Hepatocyte (in vitro differentiated cells): ENCODE results near the gene S100Z. TPM values are rescaled to one million over a fixed set of nuclear protein-coding genes. Genes with fewer than 3 reads are reported as not detected.
"Not testable (repeated sequence)": the region's sequence is repeated elsewhere in the genome, so short reads cannot be mapped to it uniquely, and the experiment has no call there.

ENCODE experiments used
- DNase-seq: peaks from one replicate; pipeline ENCODE4 v3.0.0-alpha.2; 2016; ENCODE audit warnings: low spot score
- H2AFZ ChIP-seq: fragments of 200-600 bp; sonication (generic); 2 replicates; pipeline ENCODE4 v1.6.0; 2016; ENCODE audit warnings: antibody characterized with exemption, mild to moderate bottlenecking
- H3K27ac ChIP-seq: fragments of 200-600 bp; sonication (generic); 2 replicates; pipeline ENCODE4 v1.5.1; 2016; ENCODE audit warnings: mild to moderate bottlenecking
- H3K27me3 ChIP-seq: fragments of 200-600 bp; sonication (generic); 2 replicates; pipeline ENCODE4 v1.6.1; 2016
- H3K36me3 ChIP-seq: fragments of 200-600 bp; sonication (generic); replicated peaks from 2 replicates; pipeline ENCODE4 v1.5.1; 2016; ENCODE audit warnings: low read depth; ENCODE audit not compliant: insufficient read depth
- H3K4me1 ChIP-seq: fragments of 200-600 bp; sonication (generic); 2 replicates; pipeline ENCODE4 v1.5.1; 2016; ENCODE audit warnings: mild to moderate bottlenecking, moderate library complexity; ENCODE audit not compliant: insufficient read depth
- H3K4me2 ChIP-seq: fragments of 200-600 bp; sonication (generic); 2 replicates; pipeline ENCODE4 v1.6.0; 2016
- H3K4me3 ChIP-seq: fragments of 200-600 bp; sonication (generic); 2 replicates; pipeline ENCODE4 v1.5.1; 2016; ENCODE audit warnings: mild to moderate bottlenecking
- H3K79me2 ChIP-seq: fragments of 200-600 bp; sonication (generic); 2 replicates; pipeline ENCODE4 v1.6.0; 2017; ENCODE audit warnings: mild to moderate bottlenecking
- H3K9me2 ChIP-seq: fragments of 200-600 bp; sonication (generic); replicated peaks from 2 replicates; pipeline ENCODE4 v1.6.0; 2017; ENCODE audit warnings: mild to moderate bottlenecking; ENCODE audit not compliant: insufficient read depth
- H3K9me3 ChIP-seq: fragments of 200-600 bp; sonication (generic); 2 replicates; pipeline ENCODE4 v1.5.1; 2016; ENCODE audit warnings: low read depth, mild to moderate bottlenecking
- H4K20me1 ChIP-seq: fragments of 200-600 bp; sonication (generic); 2 replicates; pipeline ENCODE4 v1.6.0; 2016; ENCODE audit warnings: mild to moderate bottlenecking; ENCODE audit not compliant: insufficient read depth, poor library complexity, severe bottlenecking
- CTCF ChIP-seq: fragments of 200-600 bp; sonication (generic); IDR thresholded peaks from 2 replicates; pipeline ENCODE4 v1.5.1; 2016; ENCODE audit warnings: antibody characterized with exemption, mild to moderate bottlenecking; ENCODE audit not compliant: poor library complexity
- EZH2 ChIP-seq: fragments of 200-600 bp; sonication (generic); IDR thresholded peaks from 2 replicates; pipeline ENCODE4 v1.6.1; 2016; ENCODE audit warnings: antibody characterized with exemption, mild to moderate bottlenecking, borderline replicate concordance
- EZH2phosphoT487 ChIP-seq: fragments of 200-600 bp; sonication (generic); IDR thresholded peaks from one replicate; pipeline ENCODE4 v1.6.1; 2018; ENCODE audit warnings: antibody characterized with exemption, mild to moderate bottlenecking, low read depth, moderate library complexity; ENCODE audit not compliant: unreplicated experiment, severe bottlenecking
- WGBS: methylation state at CpG from one replicate; pipeline ENCODE4 v1.1.6; 2016; ENCODE audit warnings: low lambda C conversion rate; ENCODE audit errors: missing lambda C conversion rate; 5-methylcytosine and 5-hydroxymethylcytosine counted together
- polyA plus RNA-seq: library from polyadenylated mRNA; unstranded; fragments of >200 nt; fragmentation: Nextera tagmentation; extraction: Ambion mirVana; gene quantifications from 2 replicates; pipeline ENCODE4 v1.2.1, GENCODE V29; 2016
- total RNA-seq: library from RNA; depleted of rRNA; stranded (reverse); fragments of >200 nt; gene quantifications from 2 replicates; pipeline ENCODE4 v1.2.3, GENCODE V29; 2014

The S100Z gene
- total and polyA plus RNA-seq, 2 experiments from 2014 or later: 0.51 to 1.4 TPM

- no peaks in the 10 kb centered on the region for H3K36me3 ChIP-seq
- no peaks in the 10 kb centered on the region for H3K9me3 ChIP-seq
- WGBS: 61% methylated on average over 4 of the region's 4 CpGs
- peak overlapping the region; percentile 99 for H3K27ac ChIP-seq
- peaks cover 66% of the 10 kb centered on the region for H3K79me2 ChIP-seq
- no peak for DNase-seq
- no peaks in the 10 kb centered on the region for H3K4me1 ChIP-seq
- peak overlapping the region; percentile 80 for H3K4me3 ChIP-seq
- no peaks in the 10 kb centered on the region for H3K27me3 ChIP-seq
- H3K4me2 ChIP-seq: peak overlapping the region; percentile 79
- no peak for TF ChIP-seq CTCF
- no peak for TF ChIP-seq EZH2phosphoT487
- no peak for TF ChIP-seq EZH2
- H2AFZ ChIP-seq: no peak overlapping the region
- no peaks in the 10 kb centered on the region for H4K20me1 ChIP-seq
- H3K9me2 ChIP-seq: no peaks in the 10 kb centered on the region
Measured at GRCh38 chr5:76821136-76821535, 28.7 kb upstream of the S100Z start.

GRCh38 chr5:76822105-76822731 lies 27.6 kb upstream of the S100Z start:
- H4K20me1 ChIP-seq, DNase-seq, H3K9me3 ChIP-seq, H2AFZ ChIP-seq, H3K9me2 ChIP-seq, H3K36me3 ChIP-seq, H3K4me1 ChIP-seq, H3K27me3 ChIP-seq: not testable (repeated sequence)
- 61% methylated on average over 7 of the region's 7 CpGs for WGBS
- Histone ChIP-seq H3K27ac (peak overlapping the region; percentile 99), H3K4me3 (peak overlapping the region; percentile 9), H3K4me2 (peak overlapping the region; percentile 79), H3K79me2 (peaks cover 74% of the 10 kb centered on the region)

- not testable (repeated sequence) for H3K4me3 ChIP-seq, H3K9me2 ChIP-seq, H3K27ac ChIP-seq, H3K36me3 ChIP-seq, H3K27me3 ChIP-seq, H3K4me1 ChIP-seq, H3K9me3 ChIP-seq, H2AFZ ChIP-seq, DNase-seq, H3K4me2 ChIP-seq
- Histone ChIP-seq H3K79me2 (peaks cover 94% of the 10 kb centered on the region), H4K20me1 (peaks cover 29% of the 10 kb centered on the region)
Measured at GRCh38 chr5:76826416-76826815, 23.4 kb upstream of the S100Z start.

- Histone ChIP-seq H3K79me2 (peaks cover 92% of the 10 kb centered on the region), H3K36me3 (no peaks in the 10 kb centered on the region), H3K9me2 (no peaks in the 10 kb centered on the region), H4K20me1 (peaks cover 32% of the 10 kb centered on the region), H3K4me2 (no peak overlapping the region), H3K4me3 (no peak overlapping the region), H2AFZ (no peak overlapping the region), H3K4me1 (peaks cover 5% of the 10 kb centered on the region), H3K9me3 (no peaks in the 10 kb centered on the region), H3K27ac (peak overlapping the region; percentile 43), H3K27me3 (no peaks in the 10 kb centered on the region)
- DNase-seq: no peak
- WGBS: 54% methylated on average over 2 of the region's 2 CpGs
- TF ChIP-seq EZH2phosphoT487 (no peak), CTCF (no peak), EZH2 (no peak)
Measured at GRCh38 chr5:76831110-76831452, 18.7 kb upstream of the S100Z start.

GRCh38 chr5:76836181-76836580 lies 13.6 kb upstream of the S100Z start:
- Histone ChIP-seq H3K9me2 (no peaks in the 10 kb centered on the region), H3K4me1 (peaks cover 13% of the 10 kb centered on the region), H3K79me2 (peaks cover 46% of the 10 kb centered on the region), H2AFZ (no peak overlapping the region), H3K9me3 (no peaks in the 10 kb centered on the region), H3K27ac (no peak overlapping the region), H3K4me3 (no peak overlapping the region), H3K27me3 (no peaks in the 10 kb centered on the region), H3K4me2 (no peak overlapping the region), H3K36me3 (no peaks in the 10 kb centered on the region), H4K20me1 (peaks cover 3% of the 10 kb centered on the region)
- no peak for DNase-seq
- 86% methylated on average over 2 of the region's 2 CpGs for WGBS
- TF ChIP-seq EZH2 (no peak), EZH2phosphoT487 (no peak), CTCF (no peak)
